Activated naive CD4-positive, alpha-beta T cell treated with anti-CD3 and anti-CD28 coated beads, Interleukin-2, amount 50 U/mL, for 16 hours (primary cell): Measurements from ENCODE around the gene MACROH2A1.

Source experiments
- DNase-seq: peaks from one replicate; pipeline ENCODE4 v3.0.0-alpha.2; 2020

The MACROH2A1 gene

GRCh38 chr5:135329066-135329912 lies 69.7 kb downstream of the MACROH2A1 start:
- no peak for DNase-seq

DNA sequence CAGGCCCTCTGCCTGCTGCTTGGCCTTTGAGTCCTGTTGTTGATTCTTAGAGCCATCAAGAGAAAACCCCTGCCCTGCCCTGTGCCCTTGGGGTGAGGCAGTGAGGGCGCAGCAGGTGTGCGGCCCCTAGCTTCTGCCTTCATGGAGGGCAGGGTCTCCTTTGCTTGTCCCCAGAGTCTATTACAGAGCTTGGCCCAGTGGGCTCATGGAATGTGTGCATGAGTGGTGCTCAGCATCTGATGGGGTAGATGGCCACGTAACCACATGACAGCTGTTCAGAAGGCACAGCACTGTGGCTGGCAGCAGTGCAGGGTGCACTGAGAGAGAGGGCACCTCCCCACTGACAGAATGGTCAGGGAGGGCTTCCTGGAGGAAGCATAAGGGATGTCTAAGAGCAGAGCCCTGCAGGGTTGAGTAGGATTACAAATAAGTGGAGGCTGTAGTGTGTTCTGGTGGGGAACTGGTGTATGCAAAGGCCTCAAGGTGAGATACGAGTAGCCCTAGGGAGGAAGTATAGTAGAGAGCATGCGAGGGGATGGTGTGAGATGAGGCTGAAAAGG lies 70.8 kb downstream of the MACROH2A1 start:
- DNase-seq: no peak

GRCh38 chr5:135327429-135328127 lies 71.5 kb downstream of the MACROH2A1 start:
- DNase-seq: no peak

GRCh38 chr5:135326296-135327254 lies 72.5 kb downstream of the MACROH2A1 start:
- no peak for DNase-seq

GRCh38 chr5:135324897-135325650 lies 74.0 kb downstream of the MACROH2A1 start:
- peak; percentile 28 for DNase-seq

DNA sequence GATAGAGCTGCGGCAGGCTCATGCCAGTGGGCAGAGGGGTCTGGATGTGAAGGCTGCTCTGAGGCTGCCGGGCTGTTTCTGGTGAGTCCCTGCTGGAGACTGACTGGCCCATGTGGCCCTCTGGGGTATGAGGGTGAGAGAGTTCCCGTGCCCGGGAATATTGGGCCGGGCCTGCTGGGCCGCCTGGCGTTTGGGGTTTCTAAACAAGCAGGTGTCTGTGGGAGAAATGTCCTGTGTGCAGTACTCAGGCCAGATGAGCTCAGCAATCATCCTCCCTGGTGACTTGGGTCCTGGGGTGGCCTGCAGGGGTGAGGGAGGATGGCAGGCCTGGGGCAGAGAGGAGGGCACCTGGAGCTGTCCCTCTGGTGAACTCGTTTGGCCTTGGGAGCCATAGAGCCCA lies 74.9 kb downstream of the MACROH2A1 start:
- no peak for DNase-seq

DNA sequence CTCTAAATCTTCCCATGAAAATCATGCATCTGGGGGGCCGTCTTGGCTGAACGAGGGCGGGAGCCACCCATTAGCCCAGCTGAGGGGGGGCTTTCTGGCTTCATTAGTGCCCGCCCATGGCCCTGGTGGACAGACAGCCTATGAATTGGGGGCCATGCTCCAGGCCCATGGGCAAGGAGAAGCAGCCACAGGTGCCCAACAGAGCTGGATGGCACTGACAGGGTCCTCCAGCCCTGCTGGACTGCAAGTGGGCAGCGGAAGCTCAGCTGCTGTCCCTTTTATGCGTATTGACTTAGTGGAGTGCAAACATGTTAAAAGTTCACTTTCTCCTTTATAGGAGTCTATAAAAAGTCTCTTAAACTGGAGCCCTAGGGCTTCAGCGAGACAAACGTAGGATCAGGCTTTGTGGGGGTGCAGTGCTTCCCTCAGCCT lies 75.3 kb downstream of the MACROH2A1 start:
- DNase-seq: no peak

GRCh38 chr5:135323227-135323626 lies 75.8 kb downstream of the MACROH2A1 start:
- no peak for DNase-seq

GRCh38 chr5:135322744-135323143 lies 76.3 kb downstream of the MACROH2A1 start:
- DNase-seq: no peak

GRCh38 chr5:135322271-135322670 lies 76.8 kb downstream of the MACROH2A1 start:
- no peak for DNase-seq

DNA sequence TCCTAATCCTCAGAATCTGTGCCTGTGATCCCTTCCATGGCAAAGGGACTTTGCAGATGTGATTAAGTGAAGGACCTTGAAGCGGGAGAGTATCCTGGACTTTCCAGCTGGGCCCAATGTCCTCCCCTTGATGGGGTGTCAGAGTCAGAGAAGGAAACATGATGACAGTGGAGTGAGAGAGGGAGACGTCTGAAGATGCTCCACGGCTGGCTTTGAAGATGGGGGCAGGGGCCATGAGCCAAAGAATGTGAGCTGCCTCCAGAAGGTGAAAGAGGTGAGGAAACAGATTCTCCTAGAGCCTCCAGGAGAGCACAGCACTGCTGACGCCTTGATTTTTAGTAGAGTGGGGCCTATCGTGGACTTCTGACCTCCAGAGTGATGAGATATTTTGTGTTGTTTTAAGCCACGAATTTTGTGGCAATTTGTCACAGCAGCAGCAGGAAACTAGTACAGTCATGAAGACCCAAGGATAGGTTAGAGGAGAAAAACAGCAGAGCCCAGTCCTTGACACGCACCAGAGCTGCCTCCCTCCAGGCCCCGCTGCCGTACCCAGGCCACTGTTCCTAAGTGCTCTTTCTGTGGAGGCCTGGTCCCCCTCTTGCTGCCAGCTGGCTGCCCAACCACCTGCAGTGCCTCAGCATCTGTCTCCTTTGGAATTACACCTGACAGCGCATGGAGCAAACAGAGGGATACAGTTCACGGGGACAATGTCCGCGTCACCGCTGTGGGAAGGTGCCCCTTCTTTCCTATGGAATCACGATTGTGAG lies 78.1 kb downstream of the MACROH2A1 start:
- no peak for DNase-seq

- no peak for DNase-seq
Observed at GRCh38 chr5:135319928-135320606, 79.0 kb downstream of the MACROH2A1 start.

DNA sequence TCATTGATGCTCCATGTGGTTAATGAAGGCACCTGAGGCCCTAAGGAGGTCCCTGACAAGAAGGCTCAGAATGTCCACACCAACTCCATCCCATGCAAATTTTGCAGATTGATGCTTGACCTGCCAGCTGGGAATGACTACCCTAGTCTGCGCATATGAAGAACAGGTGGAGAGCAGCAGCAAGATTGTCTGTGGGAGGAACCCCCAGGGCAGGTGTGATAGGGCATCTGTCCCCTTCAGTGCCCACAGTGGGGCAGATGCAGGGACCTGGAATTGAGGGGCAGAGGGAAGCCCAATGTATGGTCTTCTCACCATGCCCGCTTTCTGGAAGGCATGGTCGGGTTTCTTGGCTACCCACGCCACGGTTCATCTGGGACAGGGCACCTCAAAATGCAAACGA lies 79.6 kb downstream of the MACROH2A1 start:
- DNase-seq: no peak

- DNase-seq: no peak
Observed at GRCh38 chr5:135318924-135319323, 80.1 kb downstream of the MACROH2A1 start.

DNA sequence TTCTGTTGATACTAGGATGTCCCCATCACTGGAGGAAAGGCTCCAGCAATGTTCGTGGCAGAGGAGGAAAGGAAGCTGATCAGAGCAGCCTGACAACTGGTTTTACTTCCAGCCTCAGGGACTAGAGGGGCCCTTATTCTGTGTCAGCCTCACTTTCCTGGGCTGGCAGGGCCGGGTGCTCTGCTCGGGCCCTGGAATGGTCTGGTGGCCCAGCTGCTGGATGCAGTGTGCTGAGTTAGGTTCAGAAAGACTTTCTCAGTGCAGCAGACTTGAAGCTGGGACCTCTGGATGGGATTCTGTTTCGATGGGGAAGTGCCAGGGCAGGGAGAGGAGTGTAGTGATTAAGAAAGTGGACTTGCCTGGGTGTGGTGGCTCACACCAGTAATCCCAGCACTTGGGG lies 81.0 kb downstream of the MACROH2A1 start:
- DNase-seq: no peak

GRCh38 chr5:135317286-135317685 lies 81.7 kb downstream of the MACROH2A1 start:
- no peak for DNase-seq

DNA sequence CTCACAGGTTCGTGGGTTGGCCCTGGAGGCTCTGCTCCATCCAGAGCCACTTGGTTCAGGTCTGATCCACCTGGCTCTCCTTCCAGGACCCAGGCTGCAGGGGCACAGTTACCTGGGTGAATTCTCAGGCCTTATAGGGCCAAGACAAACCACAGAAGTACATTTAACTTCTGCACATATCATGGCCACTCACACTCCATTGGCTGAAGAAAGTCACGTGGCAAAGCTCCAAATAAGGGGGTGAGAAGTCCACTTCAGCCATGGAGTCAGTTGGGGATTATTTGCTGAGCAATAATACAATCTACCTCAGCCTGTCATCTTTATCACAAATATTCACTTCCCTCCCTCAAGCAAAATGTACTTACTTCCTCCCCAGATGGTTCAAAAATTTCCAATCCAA lies 83.6 kb downstream of the MACROH2A1 start:
- no peak for DNase-seq

DNA sequence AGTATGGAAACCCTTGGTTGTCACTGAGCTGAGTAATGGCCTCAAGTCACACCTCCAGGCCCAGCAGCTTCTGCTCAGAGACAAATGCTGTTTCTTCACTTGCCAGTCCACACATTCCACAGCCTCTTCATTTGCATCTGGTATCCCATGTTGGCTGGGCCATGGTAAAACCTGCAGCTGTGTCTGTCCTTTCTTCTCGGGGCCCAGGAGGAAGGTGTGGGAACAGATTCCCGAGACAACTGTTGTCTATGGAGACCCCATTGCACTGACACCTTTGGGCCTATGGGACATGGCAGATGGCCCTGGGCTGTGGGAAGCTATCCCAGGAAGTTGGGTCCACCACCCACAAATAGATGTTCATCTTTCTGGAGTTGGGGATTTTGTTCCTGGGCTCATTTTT lies 85.1 kb downstream of the MACROH2A1 start:
- no peak for DNase-seq

GRCh38 chr5:135313405-135313804 lies 85.6 kb downstream of the MACROH2A1 start:
- no peak for DNase-seq

DNA sequence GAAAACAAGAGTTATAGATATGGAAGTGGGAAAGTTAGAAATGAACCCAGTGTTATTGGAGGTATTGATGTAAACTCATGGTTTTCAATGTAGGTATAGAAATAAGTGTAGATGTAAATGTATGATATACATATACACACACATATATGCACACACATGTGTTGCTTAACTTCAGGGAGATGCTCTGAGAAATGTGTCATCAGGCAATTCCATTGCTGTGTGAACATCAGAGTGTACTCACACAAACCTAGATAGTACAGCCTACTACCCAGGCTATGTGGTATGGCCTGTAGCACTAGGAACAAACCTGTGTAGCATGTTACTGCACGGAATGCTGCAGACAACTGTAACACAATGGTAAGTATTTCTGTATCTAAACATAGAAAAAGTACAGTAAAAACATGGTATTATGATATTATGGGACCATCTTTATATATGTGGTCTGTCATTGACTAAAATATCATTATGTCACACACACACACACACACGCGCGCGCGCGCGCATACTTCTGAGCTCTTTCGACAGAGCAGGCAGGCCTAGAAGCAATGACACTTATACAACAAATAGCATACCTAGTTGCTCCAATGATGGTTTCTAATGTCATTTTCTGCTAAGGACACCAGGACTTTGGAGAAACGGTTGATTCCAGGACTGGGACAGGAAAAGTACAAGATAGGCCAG lies 86.6 kb downstream of the MACROH2A1 start:
- DNase-seq: no peak
